HepG2 (cell line): Measurements from ENCODE around the gene HOXD8. TPM values are rescaled to one million over a fixed set of nuclear protein-coding genes. Genes with fewer than 3 reads are reported as not detected.

ENCODE experiments used
- ATAC-seq: fragments of 200-7000 bp; cut with Tn5 transposase; 3 replicates; pipeline ENCODE4 v1.9.1; 2020; ENCODE audit warnings: mild to moderate bottlenecking, moderate library complexity
- BruUV-seq: library from RNA; stranded (reverse); fragments of 400-500 nt; replicated peaks from 2 replicates; lab custom pipeline; 2021; lab: Mats Ljungman, UMichigan
- CTCF ChIA-PET: fragments of 300-600 bp; formaldehyde crosslinking; extraction: SDS; loops from one replicate; lab custom pipeline; 2021; ENCODE audit warnings: low total read pairs, inconsistent platforms, low intra/inter-chr PET ratio; lab: Yijun Ruan, JAX
- POLR2A ChIA-PET: fragments of 350-600 bp; sonication (Branson Sonifier 250); formaldehyde crosslinking; loops from one replicate; lab custom pipeline; 2020; ENCODE audit warnings: antibody characterized with exemption, inconsistent platforms; lab: Yijun Ruan, JAX
- DNase-seq: peaks from one replicate; pipeline ENCODE4 v3.0.0-alpha.2; 2015; ENCODE audit warnings: low spot score
- FAIRE-seq: peaks from 3 replicates; lab custom pipeline; 2011; peaks lifted over from hg19 to GRCh38; lab: Jason Lieb, UNC
- H2AFZ ChIP-seq: one replicate; pipeline ENCODE4 v1.6.1; 2011; ENCODE audit warnings: low read length, inconsistent platforms
- H3K27ac ChIP-seq: fragments of 300-600 bp; 3 replicates; pipeline ENCODE4 v1.8.0; 2011; ENCODE audit warnings: mixed run types, mild to moderate bottlenecking, mixed read lengths, low read length, inconsistent platforms; ENCODE audit not compliant: insufficient read depth; ENCODE audit errors: extremely low read length
- H3K27me3 ChIP-seq, 2 experiments: fragments of 200-600 bp in 1 of 2; 2 replicates in 1 of 2; 3 replicates in 1 of 2; pipeline versions ENCODE4 v1.6.0 to v1.8.0; 2011; ENCODE audit warnings: low read length in 2 of 2, mild to moderate bottlenecking in 2 of 2, moderate library complexity in 2 of 2, inconsistent platforms in 1 of 2; ENCODE audit not compliant: insufficient read depth in 2 of 2, control insufficient read depth in 1 of 2
- H3K36me3 ChIP-seq, 2 experiments: fragments of 200-600 bp in 1 of 2; replicated peaks in 1 of 2; 2 replicates in 1 of 2; 3 replicates in 1 of 2; pipeline versions ENCODE4 v1.5.1 to v1.8.0; 2011; ENCODE audit warnings: low read length in 2 of 2, inconsistent platforms in 1 of 2; ENCODE audit not compliant: insufficient read depth in 2 of 2, control insufficient read depth in 1 of 2
- H3K4me1 ChIP-seq: 2 replicates; pipeline ENCODE4 v1.5.1; 2012; ENCODE audit warnings: low read length, inconsistent platforms; ENCODE audit not compliant: insufficient read depth
- H3K4me2 ChIP-seq: 2 replicates; pipeline ENCODE4 v1.6.0; 2011; ENCODE audit warnings: low read depth, low read length, inconsistent platforms
- H3K4me3 ChIP-seq, 3 experiments: fragments of 200-600 bp in 1 of 3; sonication (generic), shearing (Covaris generic) in 1 of 3; replicated peaks in 1 of 3; 2 replicates each; pipeline ENCODE4 v1.5.1; 2011 to 2016; ENCODE audit warnings: low read length in 3 of 3, inconsistent platforms in 2 of 3, low read depth in 2 of 3, mild to moderate bottlenecking in 2 of 3, control low read depth in 1 of 3, mixed read lengths in 1 of 3; ENCODE audit not compliant: insufficient read depth in 1 of 3
- H3K79me2 ChIP-seq: one replicate; pipeline ENCODE4 v1.6.1; 2011; ENCODE audit warnings: low read length, inconsistent platforms; ENCODE audit not compliant: insufficient read depth
- H3K9ac ChIP-seq: 2 replicates; pipeline ENCODE4 v1.6.0; 2011; ENCODE audit warnings: mild to moderate bottlenecking, low read depth, low read length, inconsistent platforms; ENCODE audit not compliant: insufficient read depth
- H3K9me3 ChIP-seq: 2 replicates; pipeline ENCODE4 v1.5.1; 2012; ENCODE audit warnings: mild to moderate bottlenecking, low read length
- H4K20me1 ChIP-seq: 2 replicates; pipeline ENCODE4 v1.6.0; 2011; ENCODE audit warnings: inconsistent platforms, mild to moderate bottlenecking, low read length, moderate library complexity; ENCODE audit not compliant: insufficient read depth
- ASH2L ChIP-seq: fragments of 300-600, 200-600 bp; sonication (generic); IDR thresholded peaks from 2 replicates; pipeline ENCODE4 v1.7.0; 2017; ENCODE audit warnings: low read depth, mild to moderate bottlenecking, moderate library complexity, mixed read lengths, low read length; ENCODE audit not compliant: insufficient read length
- MZF1 ChIP-seq: sonication (generic); formaldehyde crosslinking; IDR thresholded peaks from 2 replicates; pipeline ENCODE4 v1.8.1; 2023; ENCODE audit warnings: mild to moderate bottlenecking, missing genetic modification reagents, borderline replicate concordance
- SOX6 ChIP-seq, 2 experiments: fragments of 450-650 bp in 1 of 2; sonication (generic) in 1 of 2; formaldehyde crosslinking in 1 of 2; IDR thresholded peaks; 2 replicates each; pipeline versions ENCODE4 v1.4.0 to v1.6.1; 2017 to 2020; ENCODE audit warnings: antibody characterized with exemption in 1 of 2, mild to moderate bottlenecking in 1 of 2, missing genetic modification reagents in 1 of 2
- STAT6 ChIP-seq: sonication (generic); formaldehyde crosslinking; IDR thresholded peaks from 2 replicates; pipeline ENCODE4 v1.4.0; 2020; ENCODE audit warnings: missing genetic modification reagents, mild to moderate bottlenecking, borderline replicate concordance
- ZHX1 ChIP-seq: sonication (generic); formaldehyde crosslinking; IDR thresholded peaks from 2 replicates; pipeline ENCODE4 v1.8.1; 2022; ENCODE audit warnings: low read depth, mild to moderate bottlenecking, missing genetic modification reagents
- ZNF281 ChIP-seq: sonication (generic); formaldehyde crosslinking; IDR thresholded peaks from 2 replicates; pipeline ENCODE4 v1.4.0; 2020; ENCODE audit warnings: missing genetic modification reagents, borderline replicate concordance
- ZNF619 ChIP-seq: sonication (generic); formaldehyde crosslinking; IDR thresholded peaks from 2 replicates; pipeline ENCODE4 v1.4.0; 2020; ENCODE audit warnings: mild to moderate bottlenecking, missing genetic modification reagents
- WGBS: methylation state at CpG from one replicate; pipeline ENCODE4 v1.1.6; 2017; ENCODE audit warnings: low lambda C conversion rate; 5-methylcytosine and 5-hydroxymethylcytosine counted together
- in situ Hi-C: cut with HindIII; loops from 2 replicates; pipeline ENCODE4 v1.10.0; 2017; ENCODE audit warnings: low pct_unique_long_range_greater_than_20kb; ENCODE audit not compliant: extremely low pct_ligation_motif_present
- intact Hi-C: fragments of 100-400 bp; cut with micrococcal nuclease; formaldehyde crosslinking; loops from one replicate; pipeline ENCODE4 v1.10.0; 2022; ENCODE audit not compliant: unreplicated experiment
- polyA plus RNA-seq, 8 experiments: library from polyadenylated mRNA; depleted of rRNA in 3 of 8; stranded (reverse) in 7 of 8; unstranded in 1 of 8; fragments of >200 nt; fragmentation: Illumina TruSeq in 4 of 8; extraction: Trizol in 4 of 8; gene quantifications; 2 replicates each; pipeline versions ENCODE4 v1.2.1 to v1.2.3, GENCODE V29; 2011 to 2016; ENCODE audit warnings: low read depth in 4 of 8, missing spikeins in 1 of 8, mixed read lengths in 1 of 8; ENCODE audit not compliant: insufficient read depth in 1 of 8
- total RNA-seq, 5 experiments: library from RNA; depleted of rRNA; stranded (reverse); fragments of >200 nt; fragmentation: Illumina TruSeq; extraction: Trizol; gene quantifications; 2 replicates each; pipeline ENCODE4 v1.2.3, GENCODE V29; 2016; ENCODE audit warnings: low read depth in 1 of 5

The HOXD8 gene
- total and polyA plus RNA-seq, 2 of the 13 experiments (the other 11 are each of a cell fraction or from before 2014, with no cell fraction given) = not detected

DNA sequence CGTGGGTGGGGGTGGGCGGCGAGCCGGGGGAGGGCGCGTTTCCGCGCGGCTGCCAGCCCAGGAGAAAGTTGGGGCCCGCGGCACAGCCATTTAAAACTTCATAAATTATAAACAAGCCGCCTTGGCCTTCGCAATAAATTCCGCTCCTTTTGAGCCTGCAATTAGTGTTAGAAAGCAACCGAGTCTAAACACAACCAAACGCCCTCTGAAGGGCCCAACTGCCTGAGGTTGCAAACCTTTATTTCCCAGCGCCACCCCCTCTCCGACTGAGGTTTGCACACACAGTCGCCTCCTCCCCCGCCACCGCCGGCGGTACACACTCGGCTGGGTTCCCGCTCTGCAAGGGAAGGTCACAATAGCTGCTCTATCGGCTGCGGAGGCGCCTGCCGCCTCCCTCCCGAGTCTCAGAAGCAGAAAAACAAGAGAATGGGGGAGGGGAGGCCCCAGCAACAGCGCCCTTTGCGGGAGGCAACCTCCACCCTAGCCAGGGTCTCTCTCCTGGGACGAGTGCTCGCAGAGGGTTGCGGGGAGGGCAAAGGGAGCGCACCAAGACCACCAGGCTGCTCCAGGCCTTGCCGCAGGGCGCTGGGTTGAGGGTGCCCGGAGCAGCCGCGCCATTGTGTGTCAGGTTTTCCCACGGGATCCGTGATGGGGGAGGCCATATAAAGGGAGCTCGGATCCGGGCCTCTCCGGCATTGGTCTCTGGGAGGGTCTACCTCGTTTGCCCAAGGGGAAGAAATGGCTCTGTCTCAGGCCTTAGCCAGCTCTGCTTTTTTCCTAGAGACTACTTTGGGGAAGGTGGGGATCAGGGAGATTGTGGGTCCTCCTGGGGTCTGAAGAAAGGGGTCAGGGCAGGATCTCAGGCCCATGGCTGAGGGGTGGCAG lies 45.6 kb downstream of the HOXD8 start (continued):
- TF ChIP-seq ZNF281 (CRISPR knock-in tag) = peak; percentile 70; the same call in 1 of the 2 replicates
- 0 out of 2 replicates have a peak, but pooled peaks have one; percentile 57 for TF ChIP-seq ZNF619
- TF ChIP-seq SOX6 (IDR thresholded peaks at IDR 0.05) = no peak
- TF ChIP-seq SOX6 (CRISPR knock-in tag; IDR thresholded peaks at IDR 0.05) = peak; percentile 12; the same call in 1 of the 2 replicates

DNA sequence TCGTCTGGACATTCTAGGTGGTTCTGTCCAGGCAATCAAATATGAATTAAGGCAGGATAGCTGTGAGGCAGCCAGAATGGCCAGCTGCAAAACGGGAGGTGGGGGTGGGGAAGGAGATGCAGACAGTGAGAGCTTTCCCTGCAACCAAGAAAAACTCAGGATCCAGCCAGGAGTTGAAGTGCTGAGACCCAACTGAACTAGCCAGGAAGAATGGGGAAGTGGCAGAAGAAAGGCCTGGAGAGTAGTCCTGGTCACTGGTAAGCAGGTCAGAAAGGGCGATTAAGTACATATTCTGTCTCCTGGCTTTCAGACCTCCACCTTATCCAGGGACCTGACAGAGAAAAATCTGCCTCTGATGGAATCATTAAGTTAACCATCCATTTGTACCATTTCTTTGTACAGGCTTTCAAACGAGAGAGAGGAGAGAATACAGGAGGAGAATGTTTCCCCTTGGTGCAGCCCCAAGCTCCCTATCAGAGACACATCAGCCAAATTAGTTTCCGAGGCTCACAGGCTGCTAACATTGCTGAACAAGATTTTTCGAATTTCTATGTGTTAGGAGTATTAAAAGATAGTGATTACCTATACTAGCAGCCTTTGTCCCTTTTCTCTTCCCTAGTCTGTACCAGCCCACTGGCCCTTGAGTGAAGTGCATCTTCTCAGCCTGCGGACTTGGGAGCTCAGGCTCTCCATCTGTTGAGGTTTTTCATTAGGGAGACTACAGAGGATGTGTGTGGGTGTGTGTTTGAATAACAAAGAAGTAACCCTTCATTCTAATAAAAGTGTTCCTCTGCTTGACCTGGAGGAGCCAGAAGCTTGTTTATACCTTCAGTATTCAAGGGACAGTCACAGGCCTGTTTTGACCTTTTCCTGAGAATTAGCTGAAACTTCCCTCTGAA lies 46.5 kb downstream of the HOXD8 start:
- no peaks in the 10 kb centered on the region for H4K20me1 ChIP-seq
- H3K4me1 ChIP-seq = peaks cover 38% of the 10 kb centered on the region
- peaks cover 2 to 39% of the 10 kb centered on the region in 2 experiments for H3K36me3 ChIP-seq
- H3K27ac ChIP-seq = no peak overlapping the region
- no peaks in the 10 kb centered on the region; a peak in 2 of 5 replicates for H3K27me3 ChIP-seq
- intact Hi-C loops = no loop called here
- TF ChIP-seq STAT6 (CRISPR knock-in tag) (no peak), MZF1 (CRISPR knock-in tag) (no peak), ASH2L (no peak), ZHX1 (CRISPR knock-in tag) (no peak)
- ChIA-PET POLR2A (interaction anchor here (4.4 kb wide), 1 partner anchor 11 kb away, joined by 21 read pairs; the partner anchor contains the start of gene HOXD1), CTCF (no interaction called here)
- H2AFZ ChIP-seq = no peak overlapping the region
- in situ Hi-C loops = no loop called here
- FAIRE-seq (no peak), DNase-seq (no peak), ATAC-seq (no peak)
- no peaks in the 10 kb centered on the region for H3K9me3 ChIP-seq
- H3K4me3 ChIP-seq = no peak overlapping the region
- TSS peak; percentile 29 for BruUV-seq
- H3K79me2 ChIP-seq = peaks cover 4% of the 10 kb centered on the region
- H3K4me2 ChIP-seq = no peak overlapping the region
- no peak overlapping the region for H3K9ac ChIP-seq
- WGBS = 75% methylated on average over 7 of the region's 7 CpGs
